ENCODE results near the gene CDH4.

DNA sequence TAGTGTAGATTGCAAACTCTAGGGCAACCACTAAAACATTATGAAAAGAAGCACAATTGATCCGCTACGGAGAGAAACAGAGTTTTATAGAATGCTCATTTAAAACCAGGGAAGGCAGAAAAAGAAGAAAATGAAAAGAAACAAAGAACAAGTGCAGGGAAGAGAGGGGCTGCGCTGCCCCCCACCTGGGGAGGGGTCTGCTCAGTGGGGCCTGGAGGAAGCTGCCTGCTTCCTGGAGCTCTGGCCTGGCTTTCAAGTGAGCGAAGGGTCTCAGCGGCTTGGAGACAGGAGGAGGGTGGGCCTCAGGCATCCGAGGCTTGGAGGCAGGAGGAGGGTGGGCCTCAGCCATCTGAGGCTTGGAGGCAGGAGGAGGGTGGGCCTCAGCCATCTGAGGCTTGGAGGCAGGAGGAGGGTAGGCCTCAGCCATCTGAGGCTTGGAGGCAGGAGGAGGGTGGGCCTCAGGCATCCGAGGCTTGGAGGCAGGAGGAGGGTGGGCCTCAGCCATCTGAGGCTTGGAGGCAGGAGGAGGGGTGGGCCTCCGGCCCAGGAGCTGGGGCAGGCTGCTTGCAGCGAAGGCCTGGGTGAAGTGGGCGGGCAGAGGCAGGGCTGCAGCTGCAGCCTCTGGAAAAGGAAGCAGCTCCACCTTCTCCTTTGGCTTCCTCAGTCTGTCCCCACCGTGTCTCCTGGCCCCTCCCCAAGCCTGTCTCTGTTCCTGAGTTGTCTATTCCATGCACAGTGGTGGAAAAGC, 407.4 kb downstream of the CDH4 start:
- TF ChIP-seq, protein P1, sequence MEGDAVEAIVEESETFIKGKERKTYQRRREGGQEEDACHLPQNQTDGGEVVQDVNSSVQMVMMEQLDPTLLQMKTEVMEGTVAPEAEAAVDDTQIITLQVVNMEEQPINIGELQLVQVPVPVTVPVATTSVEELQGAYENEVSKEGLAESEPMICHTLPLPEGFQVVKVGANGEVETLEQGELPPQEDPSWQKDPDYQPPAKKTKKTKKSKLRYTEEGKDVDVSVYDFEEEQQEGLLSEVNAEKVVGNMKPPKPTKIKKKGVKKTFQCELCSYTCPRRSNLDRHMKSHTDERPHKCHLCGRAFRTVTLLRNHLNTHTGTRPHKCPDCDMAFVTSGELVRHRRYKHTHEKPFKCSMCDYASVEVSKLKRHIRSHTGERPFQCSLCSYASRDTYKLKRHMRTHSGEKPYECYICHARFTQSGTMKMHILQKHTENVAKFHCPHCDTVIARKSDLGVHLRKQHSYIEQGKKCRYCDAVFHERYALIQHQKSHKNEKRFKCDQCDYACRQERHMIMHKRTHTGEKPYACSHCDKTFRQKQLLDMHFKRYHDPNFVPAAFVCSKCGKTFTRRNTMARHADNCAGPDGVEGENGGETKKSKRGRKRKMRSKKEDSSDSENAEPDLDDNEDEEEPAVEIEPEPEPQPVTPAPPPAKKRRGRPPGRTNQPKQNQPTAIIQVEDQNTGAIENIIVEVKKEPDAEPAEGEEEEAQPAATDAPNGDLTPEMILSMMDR (IDR thresholded peaks at IDR 0.05), result no peak
- TF ChIP-seq POLR2A (IDR thresholded peaks at IDR 0.05), result no peak
